SH-SY5Y (cell line): ENCODE measurements around the gene MKX.

Source experiments
- GATA2 ChIP-seq: IDR thresholded peaks from 2 replicates; pipeline ENCODE4 v1.6.1; 2011; ENCODE audit warnings: mild to moderate bottlenecking, low read depth, low read length
- GATA3 ChIP-seq: IDR thresholded peaks from 2 replicates; pipeline ENCODE4 v1.6.1; 2011; ENCODE audit warnings: low read depth, mild to moderate bottlenecking, low read length, moderate library complexity

DNA sequence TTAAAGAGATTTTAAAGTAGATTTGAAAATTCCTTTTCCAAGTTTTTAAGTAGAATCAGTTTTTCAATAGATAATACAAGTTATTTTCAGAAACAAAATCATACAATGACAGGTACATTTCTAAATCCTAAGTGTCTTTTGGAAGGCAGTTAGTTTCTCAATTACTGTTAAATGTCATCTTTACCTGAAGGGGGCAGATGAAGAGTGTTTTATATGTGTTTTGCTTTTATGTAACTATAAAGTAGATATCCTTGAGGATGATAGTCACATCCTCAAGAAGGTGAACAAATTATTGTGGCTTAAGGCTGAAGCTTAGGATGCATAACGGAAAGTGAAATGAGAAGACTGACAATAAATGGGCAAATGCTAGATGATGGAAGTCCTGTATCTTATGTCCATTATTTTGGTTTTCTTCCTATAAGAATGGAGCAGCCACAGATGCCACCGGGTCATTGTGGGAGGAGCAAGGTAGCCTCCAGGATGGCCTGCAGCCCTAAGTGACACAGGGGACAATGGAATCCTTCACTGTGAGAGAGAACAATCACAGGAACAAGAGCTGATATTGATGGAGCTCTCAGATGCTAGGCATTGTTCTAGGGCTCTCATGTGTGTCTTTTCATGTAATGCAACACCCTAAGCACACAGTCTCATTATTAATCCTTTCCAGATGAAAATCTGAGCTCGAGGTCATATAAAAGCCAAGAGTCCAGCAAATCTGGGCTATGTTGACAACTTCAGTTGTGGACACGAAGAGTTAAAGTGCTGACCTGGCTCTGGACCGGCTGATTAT, 14.1 kb upstream of the MKX start:
- TF ChIP-seq GATA2 (no peak), GATA3 (no peak)
